IMR-90 (cell line): ENCODE measurements around the gene FAM168B.

Experiments used
- CEBPB ChIP-seq: IDR thresholded peaks from 2 replicates; pipeline ENCODE4 v1.6.1; 2012; ENCODE audit warnings: low read depth, low read length, improper control_type of control experiment
- FOS ChIP-seq: fragments of 150-350 bp; IDR thresholded peaks from 2 replicates; pipeline ENCODE4 v1.6.1; 2016; ENCODE audit warnings: low read depth, low read length
- MAFK ChIP-seq: IDR thresholded peaks from 2 replicates; pipeline ENCODE4 v1.6.1; 2012; ENCODE audit warnings: low read depth, low read length, improper control_type of control experiment
- MXI1 ChIP-seq: IDR thresholded peaks from 2 replicates; pipeline ENCODE4 v1.6.1; 2012; ENCODE audit warnings: low read depth, mild to moderate bottlenecking, low read length, moderate library complexity, borderline replicate concordance
- POLR2A ChIP-seq: IDR thresholded peaks from 2 replicates; pipeline ENCODE4 v1.6.1; 2012; ENCODE audit warnings: mild to moderate bottlenecking, low read depth, low read length
- TF ChIP-seq, protein P1 (sequence below): conservative IDR thresholded peaks from 2 replicates; pipeline ENCODE4 v1.5.1; 2012; ENCODE audit warnings: mild to moderate bottlenecking, low read depth, low read length, improper control_type of control experiment
- TF ChIP-seq, protein P2 (sequence below): fragments of 150-350 bp; IDR thresholded peaks from 2 replicates; pipeline ENCODE4 v1.6.1; 2017; ENCODE audit warnings: mild to moderate bottlenecking, antibody characterized with exemption, low read length, low read depth

DNA sequence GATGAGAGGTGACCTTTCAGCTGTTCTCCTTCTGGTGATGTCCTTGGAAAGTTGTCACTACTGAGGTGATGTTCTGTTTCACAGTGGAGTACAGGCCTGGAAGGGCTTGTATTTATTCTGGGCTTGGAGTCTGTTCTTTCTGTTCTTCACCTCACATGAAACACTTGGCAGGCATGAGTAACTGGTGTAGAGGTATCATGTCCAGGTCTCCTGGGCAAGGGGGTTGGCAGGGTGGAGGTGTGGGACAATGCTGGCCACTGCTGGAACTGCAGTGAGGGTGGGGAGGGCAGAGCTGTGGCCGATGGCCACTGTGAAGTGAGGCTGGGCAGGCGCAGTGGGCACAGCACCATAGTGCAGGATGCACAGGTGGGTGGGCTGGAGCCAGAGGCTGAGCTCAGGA, 47.3 kb upstream of the FAM168B start:
- TF ChIP-seq, protein P1, sequence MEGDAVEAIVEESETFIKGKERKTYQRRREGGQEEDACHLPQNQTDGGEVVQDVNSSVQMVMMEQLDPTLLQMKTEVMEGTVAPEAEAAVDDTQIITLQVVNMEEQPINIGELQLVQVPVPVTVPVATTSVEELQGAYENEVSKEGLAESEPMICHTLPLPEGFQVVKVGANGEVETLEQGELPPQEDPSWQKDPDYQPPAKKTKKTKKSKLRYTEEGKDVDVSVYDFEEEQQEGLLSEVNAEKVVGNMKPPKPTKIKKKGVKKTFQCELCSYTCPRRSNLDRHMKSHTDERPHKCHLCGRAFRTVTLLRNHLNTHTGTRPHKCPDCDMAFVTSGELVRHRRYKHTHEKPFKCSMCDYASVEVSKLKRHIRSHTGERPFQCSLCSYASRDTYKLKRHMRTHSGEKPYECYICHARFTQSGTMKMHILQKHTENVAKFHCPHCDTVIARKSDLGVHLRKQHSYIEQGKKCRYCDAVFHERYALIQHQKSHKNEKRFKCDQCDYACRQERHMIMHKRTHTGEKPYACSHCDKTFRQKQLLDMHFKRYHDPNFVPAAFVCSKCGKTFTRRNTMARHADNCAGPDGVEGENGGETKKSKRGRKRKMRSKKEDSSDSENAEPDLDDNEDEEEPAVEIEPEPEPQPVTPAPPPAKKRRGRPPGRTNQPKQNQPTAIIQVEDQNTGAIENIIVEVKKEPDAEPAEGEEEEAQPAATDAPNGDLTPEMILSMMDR = no peak
- TF ChIP-seq CEBPB (no peak), MAFK (no peak), POLR2A (no peak), FOS (no peak), MXI1 (no peak)
- TF ChIP-seq, protein P2, sequence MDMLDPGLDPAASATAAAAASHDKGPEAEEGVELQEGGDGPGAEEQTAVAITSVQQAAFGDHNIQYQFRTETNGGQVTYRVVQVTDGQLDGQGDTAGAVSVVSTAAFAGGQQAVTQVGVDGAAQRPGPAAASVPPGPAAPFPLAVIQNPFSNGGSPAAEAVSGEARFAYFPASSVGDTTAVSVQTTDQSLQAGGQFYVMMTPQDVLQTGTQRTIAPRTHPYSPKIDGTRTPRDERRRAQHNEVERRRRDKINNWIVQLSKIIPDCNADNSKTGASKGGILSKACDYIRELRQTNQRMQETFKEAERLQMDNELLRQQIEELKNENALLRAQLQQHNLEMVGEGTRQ = no peak
